Pons (tissue), 1 donor: ENCODE results near the gene GBA3.
A peak's percentile ranks its signal among the peaks of the same experiment; 100 is the strongest.

Experiments
- DNase-seq: peaks from one replicate; pipeline ENCODE4 v3.0.0-alpha.2; 2016; ENCODE audit warnings: low spot score

The GBA3 gene

GRCh38 chr4:22787753-22788375 is 95.1 kb downstream of the GBA3 start:
- no peak for DNase-seq

GRCh38 chr4:22790631-22791030 is 97.9 kb downstream of the GBA3 start:
- no peak for DNase-seq

GRCh38 chr4:22794732-22795131 is 102.0 kb downstream of the GBA3 start:
- no peak for DNase-seq

- no peak for DNase-seq
These were observed 108.7 kb downstream of the GBA3 start for GRCh38 chr4:22801391-22801790.

DNA sequence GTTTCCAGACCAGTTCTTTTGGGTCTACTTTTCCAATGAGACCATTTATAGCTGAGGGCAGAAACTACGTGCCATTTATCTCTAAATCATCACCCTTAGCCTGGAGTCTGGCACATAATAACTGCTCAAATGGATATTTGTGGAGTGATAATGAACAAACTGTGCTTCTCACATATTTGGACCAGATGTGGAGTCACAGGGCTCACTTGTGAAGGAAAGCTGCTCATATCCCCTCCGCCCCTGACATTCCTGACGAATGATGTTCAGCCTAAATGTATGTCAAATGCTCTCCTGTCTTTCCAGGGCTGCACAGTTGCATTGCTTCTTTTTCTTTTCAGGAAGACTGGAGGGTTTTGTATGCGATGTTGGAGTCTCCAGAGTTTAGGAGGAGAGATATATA is 110.1 kb downstream of the GBA3 start:
- DNase-seq: no peak

DNA sequence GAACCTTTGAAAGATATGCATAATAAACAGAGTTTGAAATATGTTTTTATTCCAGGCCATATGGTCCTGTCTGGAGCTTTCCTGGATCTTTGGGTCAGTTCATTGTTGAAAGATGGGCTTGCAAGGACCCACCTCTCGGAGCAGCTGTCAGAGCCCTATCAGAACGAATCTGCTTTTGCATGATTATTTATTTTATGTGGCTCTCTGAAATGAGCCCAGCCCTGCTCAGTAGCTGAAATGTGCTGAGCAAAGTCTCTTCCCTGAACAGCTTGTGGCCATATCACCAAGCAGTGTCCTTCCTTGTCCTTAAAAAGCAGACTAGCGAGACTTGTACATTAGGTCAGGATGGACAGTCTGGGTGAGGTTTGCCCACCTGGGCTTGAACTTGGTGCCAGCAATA is 110.8 kb downstream of the GBA3 start:
- DNase-seq: no peak

DNA sequence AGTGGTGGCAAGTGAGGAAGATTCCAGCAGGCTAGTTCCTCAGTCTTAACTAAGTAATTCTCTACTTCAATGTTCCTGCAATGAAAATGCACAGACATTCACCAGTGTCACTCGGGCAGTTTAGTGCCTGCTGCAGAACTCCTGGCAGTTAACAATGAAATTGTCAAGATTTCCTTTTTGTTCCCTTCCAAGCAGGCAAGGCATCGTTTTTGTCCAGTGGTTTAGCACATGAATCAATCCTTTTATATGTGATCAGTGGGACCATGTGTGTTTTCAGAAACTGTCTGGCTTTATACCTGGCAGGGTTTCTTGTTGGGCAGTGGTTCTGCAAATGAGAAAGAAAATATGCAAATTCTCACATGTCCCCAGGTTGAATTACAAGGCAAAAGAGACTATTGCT is 122.2 kb downstream of the GBA3 start:
- DNase-seq: peak; percentile 2

DNA sequence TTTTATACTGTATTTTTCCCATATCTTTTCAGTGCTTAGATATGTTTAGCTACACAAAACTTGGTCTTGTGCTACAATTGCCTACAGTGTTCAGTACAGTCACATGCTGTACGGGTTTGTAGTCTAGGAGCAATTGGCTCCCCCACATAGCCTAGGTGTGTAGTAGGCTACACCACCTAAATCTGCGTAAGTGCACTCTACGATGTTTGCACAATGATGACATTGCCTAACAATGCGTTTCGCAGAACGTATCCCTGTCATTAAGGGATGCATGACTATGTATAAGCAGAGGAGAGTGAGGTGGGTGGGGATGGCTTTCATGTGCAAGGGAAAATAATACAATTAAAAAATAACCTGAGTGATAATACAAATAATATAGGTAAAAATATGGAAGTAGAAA is 131.4 kb downstream of the GBA3 start:
- no peak for DNase-seq

DNA sequence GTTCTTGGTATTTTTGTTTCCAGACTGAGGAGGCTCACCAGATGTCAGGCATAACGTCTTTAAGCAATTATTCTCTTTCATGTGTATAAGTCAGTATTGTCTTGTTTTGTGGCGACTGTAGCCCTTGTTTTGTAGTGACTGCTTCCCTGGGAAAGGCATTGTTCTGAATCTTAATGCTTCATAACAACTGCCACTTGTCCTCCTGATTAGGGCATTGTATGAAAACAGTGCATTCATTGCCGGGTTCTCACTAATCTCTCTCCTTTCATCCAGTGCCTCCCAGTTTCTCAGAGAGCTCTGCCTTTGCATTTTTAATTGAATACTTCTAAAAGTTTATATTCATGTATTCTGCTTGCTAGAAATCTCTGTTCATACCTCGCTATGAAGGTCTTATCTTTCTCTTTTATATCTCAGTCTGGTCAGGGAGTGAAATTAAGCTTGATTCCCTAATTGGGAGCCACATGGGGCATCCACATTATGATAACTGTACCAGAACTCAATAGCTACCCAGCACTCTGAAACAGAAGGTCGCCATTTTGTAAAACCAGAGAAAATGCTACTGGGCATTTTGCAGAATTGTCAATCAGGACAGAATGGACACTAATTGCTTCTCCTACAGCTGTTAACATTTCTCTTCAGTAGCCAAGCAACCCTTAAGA is 149.8 kb downstream of the GBA3 start:
- DNase-seq: peak; percentile 93

- no peak for DNase-seq
These were observed 155.6 kb downstream of the GBA3 start for GRCh38 chr4:22848332-22848731.

DNA sequence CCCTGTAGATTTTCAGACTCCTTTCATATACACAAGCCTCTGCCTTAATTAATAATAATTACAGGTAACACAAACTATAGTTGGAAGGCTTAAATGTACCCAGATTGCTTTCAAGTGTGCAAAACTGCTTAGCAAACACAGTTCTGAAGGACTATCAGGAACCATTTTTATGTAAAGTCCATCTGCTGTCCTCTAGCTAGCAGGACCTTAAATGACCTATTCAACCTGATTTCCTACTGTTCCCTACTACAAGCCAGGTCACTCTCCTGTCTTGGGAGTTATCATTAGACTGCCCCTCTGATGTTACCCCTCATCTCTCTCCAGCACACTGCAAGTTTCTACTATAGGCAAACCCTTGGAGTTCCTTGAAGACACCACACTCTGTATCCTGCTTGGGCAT is 157.3 kb downstream of the GBA3 start:
- no peak for DNase-seq

- no peak for DNase-seq
These were observed 157.9 kb downstream of the GBA3 start for GRCh38 chr4:22850630-22851029.

- DNase-seq: no peak
These were observed 164.7 kb downstream of the GBA3 start for GRCh38 chr4:22857411-22857810.

DNA sequence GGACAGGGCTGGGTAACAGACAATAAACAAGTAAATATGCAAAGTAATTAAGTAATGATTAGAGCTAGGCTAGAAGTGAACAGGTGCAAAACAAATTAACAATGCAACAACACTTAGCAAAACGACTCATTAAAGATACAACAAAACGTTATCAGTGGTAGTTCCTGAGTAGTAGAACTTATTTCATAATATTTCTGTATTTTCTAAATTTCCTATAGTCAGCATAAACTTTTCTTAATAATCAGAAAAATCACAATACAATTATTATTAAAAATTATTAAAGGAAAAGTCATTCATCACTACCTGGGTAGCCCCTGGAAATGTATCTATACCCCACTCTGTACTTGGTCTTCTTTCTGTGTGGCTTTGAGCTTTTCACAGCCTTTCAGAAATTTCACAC is 166.6 kb downstream of the GBA3 start:
- no peak for DNase-seq
